HL-60 (cell line): Measurements from ENCODE around the gene NEK1.

Experiments used
- POLR2AphosphoS5 ChIP-seq: IDR thresholded peaks from 2 replicates; pipeline ENCODE4 v1.6.1; 2012; ENCODE audit warnings: low read depth
- TF ChIP-seq, protein P1 (sequence below): IDR thresholded peaks from one replicate; pipeline ENCODE4 v1.5.1; 2011; ENCODE audit warnings: low read length, control low read depth, inconsistent platforms; ENCODE audit not compliant: insufficient read depth

DNA sequence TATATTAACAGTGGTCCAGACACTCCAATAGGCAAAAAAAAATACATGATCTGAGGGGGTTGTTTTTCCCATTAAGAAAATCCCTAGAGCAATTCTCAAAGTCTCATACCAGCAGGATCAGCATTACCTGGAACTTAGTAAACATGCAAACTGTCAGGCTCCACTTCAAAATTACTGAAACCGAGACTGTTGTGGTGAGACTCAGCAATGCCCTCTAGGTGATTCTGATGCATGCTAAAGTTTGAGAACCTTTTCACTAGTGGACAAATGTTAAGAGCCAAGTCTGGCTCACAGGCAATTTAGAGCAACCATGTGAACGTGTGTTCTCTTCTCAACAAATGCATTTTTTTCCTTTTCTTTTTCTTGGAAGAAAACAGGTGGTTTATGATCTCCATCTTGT is 30.2 kb downstream of the NEK1 start:
- TF ChIP-seq POLR2AphosphoS5 = no peak
- TF ChIP-seq, protein P1, sequence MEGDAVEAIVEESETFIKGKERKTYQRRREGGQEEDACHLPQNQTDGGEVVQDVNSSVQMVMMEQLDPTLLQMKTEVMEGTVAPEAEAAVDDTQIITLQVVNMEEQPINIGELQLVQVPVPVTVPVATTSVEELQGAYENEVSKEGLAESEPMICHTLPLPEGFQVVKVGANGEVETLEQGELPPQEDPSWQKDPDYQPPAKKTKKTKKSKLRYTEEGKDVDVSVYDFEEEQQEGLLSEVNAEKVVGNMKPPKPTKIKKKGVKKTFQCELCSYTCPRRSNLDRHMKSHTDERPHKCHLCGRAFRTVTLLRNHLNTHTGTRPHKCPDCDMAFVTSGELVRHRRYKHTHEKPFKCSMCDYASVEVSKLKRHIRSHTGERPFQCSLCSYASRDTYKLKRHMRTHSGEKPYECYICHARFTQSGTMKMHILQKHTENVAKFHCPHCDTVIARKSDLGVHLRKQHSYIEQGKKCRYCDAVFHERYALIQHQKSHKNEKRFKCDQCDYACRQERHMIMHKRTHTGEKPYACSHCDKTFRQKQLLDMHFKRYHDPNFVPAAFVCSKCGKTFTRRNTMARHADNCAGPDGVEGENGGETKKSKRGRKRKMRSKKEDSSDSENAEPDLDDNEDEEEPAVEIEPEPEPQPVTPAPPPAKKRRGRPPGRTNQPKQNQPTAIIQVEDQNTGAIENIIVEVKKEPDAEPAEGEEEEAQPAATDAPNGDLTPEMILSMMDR = no peak
